Measurements from ENCODE around the gene PARD3.

Gene PARD3

DNA sequence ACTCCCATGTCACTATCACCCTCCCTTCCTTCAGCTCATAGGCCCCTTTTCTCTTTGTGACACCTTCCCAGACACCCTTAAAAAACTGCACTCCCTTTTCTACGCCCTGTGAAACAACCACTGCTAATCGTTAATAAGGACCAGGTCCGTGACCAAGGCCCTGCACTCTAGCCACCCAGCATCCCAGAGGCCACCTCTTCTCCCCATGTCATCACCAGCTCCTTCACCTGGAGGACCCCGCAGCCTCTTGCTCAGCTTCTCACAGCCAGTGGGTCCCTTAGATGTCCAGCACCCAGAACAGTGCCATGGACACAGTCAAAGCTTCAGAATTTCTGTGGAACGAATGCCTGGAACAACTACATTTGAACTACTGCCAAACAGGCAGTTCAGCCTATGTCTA lies 2.3 kb downstream of the PARD3 start:
- peaks cover 60% of the 10 kb centered on the region for H3K4me1 ChIP-seq (ENCODE audit: low read depth, poor library complexity, severe bottlenecking)

DNA sequence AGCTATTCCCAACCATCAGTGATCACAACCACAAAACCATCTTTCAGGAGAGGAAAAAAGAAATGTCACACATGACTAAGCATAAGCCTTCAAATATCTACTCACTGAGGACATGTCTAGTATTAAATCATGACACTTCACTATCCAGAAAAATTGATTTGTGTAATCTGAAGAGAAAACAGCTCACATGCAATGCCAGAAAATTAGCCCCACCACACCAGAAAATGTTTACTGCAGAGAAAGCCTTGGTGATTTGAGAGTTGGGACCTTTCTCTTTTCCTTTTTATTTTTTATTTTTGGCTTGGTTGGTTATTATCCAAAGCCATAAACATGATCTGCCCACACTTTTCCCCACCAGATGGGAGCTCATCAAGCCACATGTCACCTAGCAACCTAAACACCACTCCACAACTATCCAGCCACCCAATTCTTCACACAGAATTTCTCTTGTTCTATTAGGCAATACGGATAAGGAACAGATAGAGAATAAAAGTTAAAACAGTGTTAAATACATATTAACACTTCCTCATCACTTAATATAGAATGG lies 3.1 kb downstream of the PARD3 start:
- no peak overlapping the region for H3K27ac ChIP-seq
- no peak overlapping the region for H3K4me2 ChIP-seq
- H3K79me2 ChIP-seq (ENCODE audit: insufficient read depth, low read depth): peaks cover 69% of the 10 kb centered on the region
- H3K4me1 ChIP-seq (ENCODE audit: low read depth, poor library complexity, severe bottlenecking): peaks cover 60% of the 10 kb centered on the region
- H3K36me3 ChIP-seq (ENCODE audit: insufficient read depth): no peaks in the 10 kb centered on the region
- peaks cover 9% of the 10 kb centered on the region for H4K20me1 ChIP-seq (ENCODE audit: insufficient read depth)
- peaks cover 10% of the 10 kb centered on the region; the same call in 1 of the 2 replicates for H3K27me3 ChIP-seq (ENCODE audit: insufficient read depth, low read depth)
- H3K4me3 ChIP-seq (IDR thresholded peaks at IDR 0.05; ENCODE audit: insufficient read depth, low read depth, low read length): no peak overlapping the region
- no peak overlapping the region for H2AFZ ChIP-seq (ENCODE audit: low read depth)
- H3K9ac ChIP-seq: no peak overlapping the region
- TF ChIP-seq CTCF (conservative IDR thresholded peaks at IDR 0.05; ENCODE audit: low read depth, low read length): no peak

More for the DNA sequence above, 2.3 kb downstream of the PARD3 start:
- Histone ChIP-seq H3K36me3 (ENCODE audit: insufficient read depth) (no peaks in the 10 kb centered on the region), H4K20me1 (ENCODE audit: insufficient read depth) (peaks cover 9% of the 10 kb centered on the region), H3K9ac (no peak overlapping the region), H3K4me3 (IDR thresholded peaks at IDR 0.05; ENCODE audit: insufficient read depth, low read depth, low read length) (no peak overlapping the region), H3K79me2 (ENCODE audit: insufficient read depth, low read depth) (peaks cover 64% of the 10 kb centered on the region), H3K4me2 (no peak overlapping the region; the same call in 1 of the 2 replicates), H3K27ac (no peak overlapping the region), H2AFZ (ENCODE audit: low read depth) (no peak overlapping the region), H3K27me3 (ENCODE audit: insufficient read depth, low read depth) (peaks cover 10% of the 10 kb centered on the region; the same call in 1 of the 2 replicates)
- no peak for TF ChIP-seq CTCF (conservative IDR thresholded peaks at IDR 0.05; ENCODE audit: low read depth, low read length)

- Histone ChIP-seq H3K4me3 (IDR thresholded peaks at IDR 0.05; ENCODE audit: insufficient read depth, low read depth, low read length) (no peak overlapping the region), H2AFZ (ENCODE audit: low read depth) (no peak overlapping the region), H3K79me2 (ENCODE audit: insufficient read depth, low read depth) (peaks cover 76% of the 10 kb centered on the region), H3K4me2 (no peak overlapping the region), H3K9ac (no peak overlapping the region), H3K27me3 (ENCODE audit: insufficient read depth, low read depth) (peaks cover 5% of the 10 kb centered on the region; the same call in 1 of the 2 replicates), H3K36me3 (ENCODE audit: insufficient read depth) (no peaks in the 10 kb centered on the region), H4K20me1 (ENCODE audit: insufficient read depth) (peaks cover 9% of the 10 kb centered on the region), H3K27ac (no peak overlapping the region), H3K4me1 (ENCODE audit: low read depth, poor library complexity, severe bottlenecking) (peaks cover 56% of the 10 kb centered on the region)
- TF ChIP-seq CTCF (conservative IDR thresholded peaks at IDR 0.05; ENCODE audit: low read depth, low read length): no peak
These were observed 3.7 kb downstream of the PARD3 start for GRCh38 chr10:34811126-34811967.

- Histone ChIP-seq H3K4me3 (IDR thresholded peaks at IDR 0.05; ENCODE audit: insufficient read depth, low read depth, low read length) (no peak overlapping the region), H3K9ac (no peak overlapping the region), H3K36me3 (ENCODE audit: insufficient read depth) (no peaks in the 10 kb centered on the region), H3K27ac (no peak overlapping the region), H3K4me2 (peak overlapping the region; percentile 42), H3K4me1 (ENCODE audit: low read depth, poor library complexity, severe bottlenecking) (peaks cover 54% of the 10 kb centered on the region), H2AFZ (ENCODE audit: low read depth) (no peak overlapping the region), H3K27me3 (ENCODE audit: insufficient read depth, low read depth) (no peaks in the 10 kb centered on the region), H4K20me1 (ENCODE audit: insufficient read depth) (peaks cover 9% of the 10 kb centered on the region), H3K79me2 (ENCODE audit: insufficient read depth, low read depth) (peaks cover 84% of the 10 kb centered on the region)
- no peak for TF ChIP-seq CTCF (conservative IDR thresholded peaks at IDR 0.05; ENCODE audit: low read depth, low read length)
These were observed 5.3 kb downstream of the PARD3 start for GRCh38 chr10:34809796-34810195.

Data from KMS-11 (cell line).